Measurements from ENCODE around the gene WDR88.
"Not testable (repeated sequence)": the region's sequence is repeated elsewhere in the genome, so short reads cannot be mapped to it uniquely, and the experiment has no call there.

The WDR88 gene

DNA sequence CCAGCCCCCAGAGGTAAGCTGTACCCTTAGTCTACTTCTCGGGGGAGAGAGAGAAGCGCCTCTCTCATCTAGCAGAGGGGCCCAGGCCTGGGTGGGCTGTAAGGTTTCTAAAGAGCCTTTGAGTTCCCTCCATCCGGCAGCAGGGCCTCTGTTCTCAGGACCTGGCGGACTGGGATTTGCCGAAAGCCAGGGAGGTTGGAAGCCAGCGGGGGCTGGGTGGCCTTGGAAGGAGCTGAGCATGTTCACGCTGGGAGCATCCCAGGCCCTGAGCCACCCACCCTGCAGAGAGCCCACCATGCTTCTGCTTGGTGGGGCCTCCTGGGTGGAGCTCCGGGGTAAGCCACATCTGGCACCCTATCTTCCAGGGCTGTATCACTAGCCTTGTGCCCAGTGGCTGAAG lies 86.0 kb downstream of the WDR88 start:
- no peak overlapping the region for H3K27ac ChIP-seq

DNA sequence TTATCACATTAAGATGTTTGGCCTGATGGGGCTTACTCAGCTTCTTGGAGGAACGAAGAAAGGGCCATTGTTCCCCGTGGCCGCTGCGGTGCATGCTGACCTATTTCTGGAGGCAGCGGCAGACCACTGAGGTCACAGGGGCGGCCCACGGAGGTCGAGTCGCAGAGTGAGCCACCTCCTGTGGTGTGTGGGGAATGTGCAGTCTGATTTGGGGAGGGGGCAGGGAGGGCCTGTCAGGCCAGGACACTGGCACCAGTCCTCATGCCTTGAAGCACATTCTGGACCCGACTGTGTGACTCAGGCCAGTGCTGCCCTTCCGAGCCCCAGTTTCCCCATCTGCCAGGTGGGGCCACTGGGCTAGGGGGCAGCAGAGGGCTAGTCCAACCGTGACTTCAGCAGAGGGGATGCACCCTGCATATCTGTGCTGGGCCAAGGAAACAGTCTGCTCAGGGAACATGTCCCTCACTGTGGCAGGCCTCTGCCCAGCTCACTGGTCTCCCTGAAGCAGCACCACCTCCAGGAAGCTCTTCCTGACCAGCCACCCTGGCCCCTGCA lies 87.4 kb downstream of the WDR88 start:
- H3K27me3 ChIP-seq (ENCODE audit: insufficient read depth, low read depth, severe bottlenecking) = no peaks in the 10 kb centered on the region
- H3K4me3 ChIP-seq (ENCODE audit: low read depth, low read length) = no peak overlapping the region
- DNase-seq = no peak
- no peaks in the 10 kb centered on the region for H3K9me3 ChIP-seq (ENCODE audit: severe bottlenecking)
- H3K27ac ChIP-seq = no peak overlapping the region
- H3K36me3 ChIP-seq = no peaks in the 10 kb centered on the region
- peak; percentile 58 for TF ChIP-seq CTCF (IDR thresholded peaks at IDR 0.05; ENCODE audit: low read depth, low read length)

More for the DNA sequence above, 86.0 kb downstream of the WDR88 start:
- DNase-seq = no peak
- Histone ChIP-seq H3K4me3 (ENCODE audit: low read depth, low read length) (no peak overlapping the region), H3K9me3 (ENCODE audit: severe bottlenecking) (no peaks in the 10 kb centered on the region), H3K36me3 (no peaks in the 10 kb centered on the region), H3K27me3 (ENCODE audit: insufficient read depth, low read depth, severe bottlenecking) (no peaks in the 10 kb centered on the region)
- no peak for TF ChIP-seq CTCF (IDR thresholded peaks at IDR 0.05; ENCODE audit: low read depth, low read length)

DNA sequence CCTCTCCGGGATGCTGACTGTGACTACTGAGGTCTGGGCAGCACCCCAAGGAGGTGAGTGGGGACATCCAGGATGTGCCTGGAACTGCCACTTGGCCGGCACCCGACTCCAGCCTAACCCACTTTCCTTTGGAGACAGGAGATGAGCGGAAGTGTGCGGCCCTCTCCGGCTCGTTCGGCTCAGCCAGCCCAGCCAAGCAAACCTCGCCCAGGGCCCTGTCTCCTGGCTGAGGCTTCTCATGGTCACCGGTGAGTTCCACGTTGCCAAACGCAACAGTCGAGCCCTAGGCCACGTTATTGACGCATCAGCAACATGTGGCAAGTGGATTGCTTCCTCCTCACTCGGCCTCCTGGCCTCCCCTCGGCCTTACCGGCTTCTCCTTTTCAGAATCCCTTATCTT lies 88.2 kb downstream of the WDR88 start:
- Histone ChIP-seq H3K36me3 (no peaks in the 10 kb centered on the region), H3K27ac (no peak overlapping the region), H3K4me3 (ENCODE audit: low read depth, low read length) (no peak overlapping the region), H3K27me3 (ENCODE audit: insufficient read depth, low read depth, severe bottlenecking) (peaks cover 3% of the 10 kb centered on the region), H3K9me3 (ENCODE audit: severe bottlenecking) (no peaks in the 10 kb centered on the region)
- no peak for TF ChIP-seq CTCF (IDR thresholded peaks at IDR 0.05; ENCODE audit: low read depth, low read length)
- no peak for DNase-seq

DNA sequence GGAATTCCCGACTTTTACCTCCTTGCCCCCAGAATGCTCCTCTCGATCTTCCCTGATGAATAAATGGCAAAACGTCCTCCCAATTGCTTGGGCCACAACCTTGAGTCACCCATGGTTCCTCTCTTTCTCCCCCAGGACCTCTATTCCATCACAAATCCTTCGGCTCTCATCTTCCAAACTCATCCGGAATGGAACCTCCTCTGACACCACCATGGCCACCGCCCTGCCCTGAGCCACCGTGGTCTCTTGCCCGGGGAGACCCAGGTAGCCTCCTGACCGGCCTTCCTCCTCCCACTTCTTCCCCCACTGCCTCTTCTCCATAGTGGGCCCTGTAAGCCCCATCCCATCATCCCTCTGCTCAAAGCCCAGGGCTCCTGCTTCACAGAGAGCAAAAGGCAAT lies 88.8 kb downstream of the WDR88 start:
- Histone ChIP-seq H3K27me3 (ENCODE audit: insufficient read depth, low read depth, severe bottlenecking) (peaks cover 6% of the 10 kb centered on the region), H3K27ac (no peak overlapping the region), H3K36me3 (no peaks in the 10 kb centered on the region), H3K9me3 (ENCODE audit: severe bottlenecking) (no peaks in the 10 kb centered on the region), H3K4me3 (ENCODE audit: low read depth, low read length) (no peak overlapping the region)
- DNase-seq = no peak
- TF ChIP-seq CTCF (IDR thresholded peaks at IDR 0.05; ENCODE audit: low read depth, low read length) = no peak

- no peaks in the 10 kb centered on the region for H3K9me3 ChIP-seq (ENCODE audit: severe bottlenecking)
- no peak overlapping the region for H3K4me3 ChIP-seq (ENCODE audit: low read depth, low read length)
- DNase-seq = no peak
- peaks cover 15% of the 10 kb centered on the region for H3K27me3 ChIP-seq (ENCODE audit: insufficient read depth, low read depth, severe bottlenecking)
- TF ChIP-seq CTCF (IDR thresholded peaks at IDR 0.05; ENCODE audit: low read depth, low read length) = no peak
- H3K36me3 ChIP-seq = no peaks in the 10 kb centered on the region
- no peak overlapping the region for H3K27ac ChIP-seq
These were observed 89.7 kb downstream of the WDR88 start for GRCh38 chr19:33221638-33222037.

DNA sequence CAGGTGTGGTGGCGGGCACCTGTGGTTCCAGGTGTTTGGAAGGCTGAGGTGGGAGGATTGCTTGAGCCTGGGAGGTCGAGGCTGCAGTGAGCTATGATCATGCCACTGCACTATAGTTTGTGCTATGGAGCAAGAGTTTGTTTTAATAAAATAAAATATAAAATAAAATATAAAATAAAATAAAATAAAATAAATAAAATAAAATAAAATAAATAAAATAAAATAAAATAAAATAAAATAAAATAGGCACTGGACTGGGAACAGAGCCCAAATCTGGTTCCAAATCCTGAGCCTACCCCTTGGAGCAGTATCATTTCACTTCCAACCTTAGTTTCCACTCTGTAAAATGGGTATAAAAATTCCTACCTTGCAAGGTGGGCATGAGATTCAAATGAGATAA lies 90.3 kb downstream of the WDR88 start:
- H3K36me3 ChIP-seq = not testable (repeated sequence)

More for the DNA sequence above, 90.3 kb downstream of the WDR88 start:
- H3K9me3 ChIP-seq (ENCODE audit: severe bottlenecking); DNase-seq; H3K27ac ChIP-seq; H3K4me3 ChIP-seq (ENCODE audit: low read depth, low read length): not testable (repeated sequence)
- peaks cover 18% of the 10 kb centered on the region for H3K27me3 ChIP-seq (ENCODE audit: insufficient read depth, low read depth, severe bottlenecking)
